ENCODE data around the gene IL10RB. TPM values are rescaled to one million over a fixed set of nuclear protein-coding genes. Genes with fewer than 3 reads are reported as not detected.

IL10RB gene
- total and polyA plus RNA-seq, 2 of the 8 experiments (the other 6 are each of a cell fraction or from before 2014, with no cell fraction given): 2.7 to 3.2 TPM

DNA sequence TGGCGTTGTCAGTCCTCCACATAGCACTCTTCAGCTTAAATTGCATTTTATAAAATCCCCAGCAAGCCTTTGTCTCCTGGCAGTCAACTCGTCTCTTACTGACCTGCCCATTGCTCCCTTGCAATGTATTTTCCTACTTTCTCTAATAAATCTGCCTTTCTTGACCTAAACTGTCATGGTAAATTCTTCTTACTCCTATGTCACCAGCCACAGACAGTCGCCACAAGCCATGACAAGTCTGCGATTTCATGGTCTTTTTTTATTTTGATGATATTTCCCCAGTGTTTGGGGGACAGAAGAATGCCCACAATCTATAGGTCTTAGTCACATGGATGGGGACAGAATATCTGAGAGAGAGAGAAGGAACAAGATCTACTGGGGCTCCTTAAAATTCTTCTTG, 28.0 kb upstream of the IL10RB start:
- ChIA-PET CTCF (ENCODE audit: partially characterized antibody) (interaction anchor here (0.6 kb wide), 1 partner anchor 10 kb away, joined by 3 read pairs; no protein-coding TSS in a partner anchor), POLR2A (ENCODE audit: partially characterized antibody) (interaction anchor here (1.4 to 1.7 kb wide), 2 partner anchors 8 to 212 kb away, joined by 4 to 5 read pairs; partner anchors contain the start of genes IFNAR2 and OLIG2)
- Histone ChIP-seq H3K9me3 (ENCODE audit: insufficient read depth in 2 of 2, low read depth in 1 of 2, low read length in 1 of 2) (peaks cover 29 to 31% of the 10 kb centered on the region in 2 experiments), H2BK120ac (replicated peaks; ENCODE audit: low read depth, low read length) (no peak overlapping the region), H3K4ac (replicated peaks; ENCODE audit: insufficient read length, low read depth, low read length) (no peak overlapping the region), H3K27me3 (replicated peaks in 1 of 4; ENCODE audit: control insufficient read depth in 3 of 4, extremely low read depth in 1 of 4, insufficient read depth in 3 of 4, low read length in 3 of 4) (no peaks in the 10 kb centered on the region), H3K79me1 (ENCODE audit: low read depth, low read length) (peaks cover 3% of the 10 kb centered on the region), H3K56ac (replicated peaks; ENCODE audit: insufficient read length, low read depth, low read length) (no peak overlapping the region), H4K20me1 (replicated peaks in 1 of 2; ENCODE audit: control insufficient read depth in 1 of 2, insufficient read depth in 2 of 2, low read length in 2 of 2) (no peaks in the 10 kb centered on the region), H3K27ac (ENCODE audit: low read depth, low read length) (no peak overlapping the region), H3K23ac (ENCODE audit: insufficient read length) (no peak overlapping the region), H4K5ac (ENCODE audit: insufficient read length, low read depth, low read length) (no peak overlapping the region), H2AK5ac (ENCODE audit: low read depth, low read length) (no peak overlapping the region), H3K9ac (replicated peaks in 1 of 4; ENCODE audit: extremely low read depth in 1 of 4, low read depth in 3 of 4, low read length in 3 of 4) (no peak overlapping the region), H3K79me2 (ENCODE audit: control insufficient read depth in 1 of 2, insufficient read depth in 2 of 2, low read length in 2 of 2) (peaks cover 0 to 17% of the 10 kb centered on the region in 2 experiments; a peak in 1 of 4 replicates), H3K4me2 (ENCODE audit: insufficient read depth in 1 of 2, low read depth in 2 of 2, low read length in 2 of 2) (no peak overlapping the region), H3K23me2 (ENCODE audit: low read depth, low read length) (no peaks in the 10 kb centered on the region), H3K36me3 (ENCODE audit: control insufficient read depth in 2 of 4, insufficient read depth in 4 of 4, low read length in 3 of 4) (peaks cover 2 to 19% (median 5%) of the 10 kb centered on the region in 4 experiments; a peak in 5 of 8 replicates), H3K18ac (ENCODE audit: extremely low read depth, low read length) (no peak overlapping the region), H2BK12ac (ENCODE audit: low read depth, low read length) (no peak overlapping the region), H2BK20ac (ENCODE audit: low read length) (no peak overlapping the region), H3K4me3 (ENCODE audit: extremely low read depth in 1 of 4, insufficient read depth in 2 of 4, low read depth in 3 of 4, low read length in 4 of 4) (0 out of 8 replicates have a peak overlapping the region, but pooled peaks of 1 of the 4 experiments have one; percentile 7), H4K91ac (replicated peaks; ENCODE audit: insufficient read length, low read length) (no peak overlapping the region), H4K8ac (ENCODE audit: extremely low read depth, insufficient read depth, low read length) (no peak overlapping the region), H2BK15ac (ENCODE audit: low read length) (no peak overlapping the region), H2AFZ (ENCODE audit: low read length) (no peak overlapping the region), H2BK5ac (ENCODE audit: low read depth, low read length) (no peak overlapping the region), H3K4me1 (replicated peaks in 1 of 4; ENCODE audit: control insufficient read depth in 3 of 4, insufficient read depth in 4 of 4, low read length in 3 of 4) (peaks cover 0 to 3% (median 0%) of the 10 kb centered on the region in 4 experiments; a peak in 2 of 7 replicates), H3K14ac (ENCODE audit: insufficient read length) (no peak overlapping the region)
- 89% methylated on average over 4 of the region's 4 CpGs; no CpG with 5 or more reads in 1 of the 2 experiments for WGBS, 2 experiments (ENCODE audit: extremely low coverage in 1 of 2, insufficient coverage in 1 of 2, insufficient read length in 1 of 2, insufficient replicate concordance in 2 of 2, low coverage in 1 of 2, low lambda C conversion rate in 2 of 2, missing lambda C conversion rate in 1 of 2)
- no peak for DNase-seq (ENCODE audit: low read depth in 1 of 2, low spot score in 2 of 2)
- TF ChIP-seq CHD2 (IDR thresholded peaks at IDR 0.05; ENCODE audit: low read length) (no peak), MAFK (IDR thresholded peaks at IDR 0.05; ENCODE audit: low read depth, low read length) (no peak), BCL11A (IDR thresholded peaks at IDR 0.05; ENCODE audit: low read depth in 2 of 2, low read length in 2 of 2) (no peak), CBX5 (IDR thresholded peaks at IDR 0.05; ENCODE audit: low read depth, low read length) (no peak), ATF2 (IDR thresholded peaks at IDR 0.05; ENCODE audit: low read length) (no peak)
- TF ChIP-seq, protein P1, sequence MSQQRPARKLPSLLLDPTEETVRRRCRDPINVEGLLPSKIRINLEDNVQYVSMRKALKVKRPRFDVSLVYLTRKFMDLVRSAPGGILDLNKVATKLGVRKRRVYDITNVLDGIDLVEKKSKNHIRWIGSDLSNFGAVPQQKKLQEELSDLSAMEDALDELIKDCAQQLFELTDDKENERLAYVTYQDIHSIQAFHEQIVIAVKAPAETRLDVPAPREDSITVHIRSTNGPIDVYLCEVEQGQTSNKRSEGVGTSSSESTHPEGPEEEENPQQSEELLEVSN (IDR thresholded peaks at IDR 0.05): no peak
- FAIRE-seq: no peak

All from H1 (cell line).